Trophoblast cell (in vitro differentiated cells and primary cell): ENCODE data around the gene SUMO3.

Experiments used
- DNase-seq, 2 donors: peaks; one replicate each; pipeline ENCODE4 v3.0.0-alpha.2; 2016
- H2AFZ ChIP-seq: 2 replicates; pipeline ENCODE4 v1.6.1; 2013; ENCODE audit warnings: low read length, moderate library complexity, mild to moderate bottlenecking; ENCODE audit not compliant: insufficient read depth, poor library complexity
- H2AK5ac ChIP-seq: 2 replicates; pipeline ENCODE4 v1.6.1; 2013; ENCODE audit warnings: mild to moderate bottlenecking, low read length
- H2BK120ac ChIP-seq: 2 replicates; pipeline ENCODE4 v1.6.1; 2013; ENCODE audit warnings: low read length, mild to moderate bottlenecking, moderate library complexity; ENCODE audit not compliant: insufficient read depth, poor library complexity
- H2BK12ac ChIP-seq: 2 replicates; pipeline ENCODE4 v1.6.1; 2013; ENCODE audit warnings: mild to moderate bottlenecking, low read length, moderate library complexity
- H2BK5ac ChIP-seq: 2 replicates; pipeline ENCODE4 v1.6.1; 2013; ENCODE audit warnings: low read length, low read depth, moderate library complexity, mild to moderate bottlenecking; ENCODE audit not compliant: poor library complexity
- H3K14ac ChIP-seq: 2 replicates; pipeline ENCODE4 v1.6.1; 2013; ENCODE audit warnings: mild to moderate bottlenecking, low read length
- H3K18ac ChIP-seq: 2 replicates; pipeline ENCODE4 v1.6.1; 2013; ENCODE audit warnings: mild to moderate bottlenecking, low read length
- H3K23ac ChIP-seq: 2 replicates; pipeline ENCODE4 v1.6.1; 2013; ENCODE audit warnings: low read length
- H3K27ac ChIP-seq: 2 replicates; pipeline ENCODE4 v1.5.1; 2013; ENCODE audit warnings: low read depth, mild to moderate bottlenecking, inconsistent platforms, low read length, moderate library complexity
- H3K27me3 ChIP-seq: 2 replicates; pipeline ENCODE4 v1.6.1; 2013; ENCODE audit warnings: inconsistent platforms, mild to moderate bottlenecking, low read length, moderate library complexity; ENCODE audit not compliant: insufficient read depth
- H3K36me3 ChIP-seq, 2 experiments: 1 replicate in 1 of 2; 2 replicates in 1 of 2; pipeline ENCODE4 v1.6.1; 2013; ENCODE audit warnings: low read length in 2 of 2, mild to moderate bottlenecking in 2 of 2, moderate library complexity in 1 of 2; ENCODE audit not compliant: insufficient read depth in 2 of 2, control insufficient read depth in 1 of 2
- H3K4ac ChIP-seq: 2 replicates; pipeline ENCODE4 v1.6.1; 2013; ENCODE audit warnings: low read depth, mild to moderate bottlenecking, low read length, moderate library complexity
- H3K4me1 ChIP-seq, 2 experiments: 1 replicate in 1 of 2; 2 replicates in 1 of 2; pipeline ENCODE4 v1.6.1; 2013; ENCODE audit warnings: low read length in 2 of 2, mild to moderate bottlenecking in 2 of 2, moderate library complexity in 1 of 2; ENCODE audit not compliant: insufficient read depth in 2 of 2, control insufficient read depth in 1 of 2
- H3K4me2 ChIP-seq: 2 replicates; pipeline ENCODE4 v1.6.1; 2013; ENCODE audit warnings: inconsistent platforms, mild to moderate bottlenecking, low read length, moderate library complexity
- H3K4me3 ChIP-seq: 2 replicates; pipeline ENCODE4 v1.5.1; 2013; ENCODE audit warnings: mild to moderate bottlenecking, low read depth, low read length, inconsistent platforms
- H3K79me1 ChIP-seq: one replicate; pipeline ENCODE4 v1.6.1; 2013; ENCODE audit warnings: low read length
- H3K79me2 ChIP-seq: 2 replicates; pipeline ENCODE4 v1.6.1; 2013; ENCODE audit warnings: low read length, mild to moderate bottlenecking; ENCODE audit not compliant: control insufficient read depth, insufficient read depth, poor library complexity
- H3K9ac ChIP-seq: 2 replicates; pipeline ENCODE4 v1.6.1; 2013; ENCODE audit warnings: mild to moderate bottlenecking, low read length
- H3K9me3 ChIP-seq: 2 replicates; pipeline ENCODE4 v1.6.1; 2013; ENCODE audit warnings: low read depth, mild to moderate bottlenecking, control low read depth, inconsistent platforms, low read length; ENCODE audit not compliant: insufficient read depth
- H4K12ac ChIP-seq: 2 replicates; pipeline ENCODE4 v1.6.1; 2013; ENCODE audit warnings: low read depth, mild to moderate bottlenecking, low read length, moderate library complexity
- H4K8ac ChIP-seq: 2 replicates; pipeline ENCODE4 v1.6.1; 2013; ENCODE audit warnings: low read depth, mild to moderate bottlenecking, low read length, moderate library complexity
- H4K91ac ChIP-seq: one replicate; pipeline ENCODE4 v1.6.1; 2013; ENCODE audit warnings: low read depth, mild to moderate bottlenecking, low read length, moderate library complexity
- WGBS: extraction: QIAGEN DNeasy Blood & Tissue Kit; methylation state at CpG from one replicate; pipeline ENCODE4 v1.1.7; 2013; ENCODE audit warnings: missing lambda C conversion rate; ENCODE audit not compliant: insufficient read length, insufficient coverage; ENCODE audit errors: extremely low coverage; 5-methylcytosine and 5-hydroxymethylcytosine counted together

Gene SUMO3

GRCh38 chr21:44813727-44814126 lies 4.1 kb downstream of the SUMO3 start:
- Histone ChIP-seq H3K4ac (no peak overlapping the region), H3K79me2 (peaks cover 8% of the 10 kb centered on the region), H3K4me3 (no peak overlapping the region), H2BK12ac (no peak overlapping the region), H3K23ac (no peak overlapping the region), H4K91ac (no peak overlapping the region), H3K36me3 (peaks cover 27 to 29% of the 10 kb centered on the region in 2 experiments), H4K12ac (no peak overlapping the region), H3K14ac (no peak overlapping the region), H2BK5ac (no peak overlapping the region), H3K9ac (no peak overlapping the region), H3K4me1 (peaks cover 8 to 13% of the 10 kb centered on the region in 2 experiments), H3K4me2 (no peak overlapping the region), H2BK120ac (no peak overlapping the region), H3K27ac (no peak overlapping the region), H2AFZ (no peak overlapping the region), H3K9me3 (peaks cover 13% of the 10 kb centered on the region), H4K8ac (no peak overlapping the region), H2AK5ac (no peak overlapping the region), H3K18ac (no peak overlapping the region), H3K79me1 (peaks cover 9% of the 10 kb centered on the region), H3K27me3 (no peaks in the 10 kb centered on the region)
- no CpG with 5 or more reads among the region's 18 CpGs for WGBS
- no peak for DNase-seq

GRCh38 chr21:44813149-44813548 lies 4.7 kb downstream of the SUMO3 start:
- peaks cover 3% of the 10 kb centered on the region for H3K79me1 ChIP-seq
- no peak overlapping the region for H4K8ac ChIP-seq
- H4K91ac ChIP-seq = no peak overlapping the region
- no peak overlapping the region for H3K4me2 ChIP-seq
- no peak overlapping the region for H2AK5ac ChIP-seq
- no peaks in the 10 kb centered on the region for H3K27me3 ChIP-seq
- no peak overlapping the region for H4K12ac ChIP-seq
- H3K4me1 ChIP-seq = peaks cover 4 to 10% of the 10 kb centered on the region in 2 experiments
- H2BK5ac ChIP-seq = no peak overlapping the region
- peaks cover 5% of the 10 kb centered on the region for H3K79me2 ChIP-seq
- no peak for DNase-seq
- no peak overlapping the region for H2AFZ ChIP-seq
- H3K14ac ChIP-seq = no peak overlapping the region
- no peak overlapping the region for H3K18ac ChIP-seq
- H3K4ac ChIP-seq = peak overlapping the region; percentile 12
- no peak overlapping the region for H2BK12ac ChIP-seq
- no peak overlapping the region for H2BK120ac ChIP-seq
- WGBS = no CpG with 5 or more reads among the region's 10 CpGs
- H3K9me3 ChIP-seq = peaks cover 10% of the 10 kb centered on the region
- no peak overlapping the region for H3K23ac ChIP-seq
- H3K36me3 ChIP-seq = peaks cover 32 to 33% of the 10 kb centered on the region in 2 experiments
- H3K4me3 ChIP-seq = no peak overlapping the region
- H3K27ac ChIP-seq = no peak overlapping the region
- H3K9ac ChIP-seq = no peak overlapping the region

- Histone ChIP-seq H2BK12ac (no peak overlapping the region), H3K27me3 (no peaks in the 10 kb centered on the region), H2BK5ac (no peak overlapping the region), H3K36me3 (peaks cover 34 to 35% of the 10 kb centered on the region in 2 experiments), H2AFZ (no peak overlapping the region), H3K9me3 (peaks cover 10% of the 10 kb centered on the region), H2AK5ac (no peak overlapping the region), H3K23ac (no peak overlapping the region), H3K18ac (no peak overlapping the region), H3K9ac (no peak overlapping the region), H3K27ac (no peak overlapping the region), H4K8ac (no peak overlapping the region), H2BK120ac (no peak overlapping the region), H3K14ac (no peak overlapping the region), H4K12ac (no peak overlapping the region), H3K79me2 (peaks cover 3% of the 10 kb centered on the region), H4K91ac (no peak overlapping the region), H3K4me1 (peaks cover 4 to 10% of the 10 kb centered on the region in 2 experiments), H3K79me1 (no peaks in the 10 kb centered on the region), H3K4me2 (no peak overlapping the region), H3K4ac (no peak overlapping the region), H3K4me3 (no peak overlapping the region)
- no CpG with 5 or more reads among the region's 14 CpGs for WGBS
- no peak for DNase-seq
Measured at GRCh38 chr21:44812640-44813039, 5.2 kb downstream of the SUMO3 start.

GRCh38 chr21:44810779-44811178 lies 7.1 kb downstream of the SUMO3 start:
- Histone ChIP-seq H2BK120ac (no peak overlapping the region), H3K4me3 (peak overlapping the region; percentile 52), H3K14ac (no peak overlapping the region), H2AK5ac (no peak overlapping the region), H4K8ac (no peak overlapping the region), H3K23ac (no peak overlapping the region), H2AFZ (no peak overlapping the region), H3K79me1 (no peaks in the 10 kb centered on the region), H3K27me3 (no peaks in the 10 kb centered on the region), H3K4me2 (no peak overlapping the region), H3K9ac (no peak overlapping the region), H3K36me3 (peaks cover 46 to 47% of the 10 kb centered on the region in 2 experiments), H2BK12ac (no peak overlapping the region), H4K12ac (no peak overlapping the region), H3K18ac (no peak overlapping the region), H3K4me1 (no peaks in the 10 kb centered on the region), H3K27ac (no peak overlapping the region), H2BK5ac (no peak overlapping the region), H4K91ac (no peak overlapping the region), H3K79me2 (no peaks in the 10 kb centered on the region), H3K9me3 (peaks cover 4% of the 10 kb centered on the region), H3K4ac (no peak overlapping the region)
- DNase-seq = no peak
- WGBS = no CpG with 5 or more reads among the region's 6 CpGs
